Gastroesophageal sphincter (tissue), 3 donors: Measurements from ENCODE around the gene DLGAP5.

Experiments
- EP300 ChIP-seq: sonication (generic); formaldehyde crosslinking; IDR thresholded peaks from one replicate; pipeline ENCODE4 v1.6.1; 2017; ENCODE audit warnings: antibody characterized with exemption, mild to moderate bottlenecking
- POLR2A ChIP-seq, 2 donors: fragments of 450-650 bp; IDR thresholded peaks; one replicate each; pipeline ENCODE4 v1.6.1; 2017; ENCODE audit warnings: antibody characterized with exemption in 2 of 2, mild to moderate bottlenecking in 2 of 2, moderate library complexity in 1 of 2
- POLR2AphosphoS5 ChIP-seq: sonication (generic); formaldehyde crosslinking; IDR thresholded peaks from one replicate; pipeline ENCODE4 v1.6.1; 2017; ENCODE audit warnings: antibody characterized with exemption
- TF ChIP-seq, protein P1 (sequence below), 4 experiments: fragments of 200-600 bp in 2 of 4; fragments of 450-650 bp in 2 of 4; sonication (generic) in 1 of 4; IDR thresholded peaks; one replicate each; pipeline ENCODE4 v1.5.1; 2017 to 2019; ENCODE audit warnings: antibody characterized with exemption in 4 of 4, mild to moderate bottlenecking in 2 of 4, moderate library complexity in 2 of 4

DNA sequence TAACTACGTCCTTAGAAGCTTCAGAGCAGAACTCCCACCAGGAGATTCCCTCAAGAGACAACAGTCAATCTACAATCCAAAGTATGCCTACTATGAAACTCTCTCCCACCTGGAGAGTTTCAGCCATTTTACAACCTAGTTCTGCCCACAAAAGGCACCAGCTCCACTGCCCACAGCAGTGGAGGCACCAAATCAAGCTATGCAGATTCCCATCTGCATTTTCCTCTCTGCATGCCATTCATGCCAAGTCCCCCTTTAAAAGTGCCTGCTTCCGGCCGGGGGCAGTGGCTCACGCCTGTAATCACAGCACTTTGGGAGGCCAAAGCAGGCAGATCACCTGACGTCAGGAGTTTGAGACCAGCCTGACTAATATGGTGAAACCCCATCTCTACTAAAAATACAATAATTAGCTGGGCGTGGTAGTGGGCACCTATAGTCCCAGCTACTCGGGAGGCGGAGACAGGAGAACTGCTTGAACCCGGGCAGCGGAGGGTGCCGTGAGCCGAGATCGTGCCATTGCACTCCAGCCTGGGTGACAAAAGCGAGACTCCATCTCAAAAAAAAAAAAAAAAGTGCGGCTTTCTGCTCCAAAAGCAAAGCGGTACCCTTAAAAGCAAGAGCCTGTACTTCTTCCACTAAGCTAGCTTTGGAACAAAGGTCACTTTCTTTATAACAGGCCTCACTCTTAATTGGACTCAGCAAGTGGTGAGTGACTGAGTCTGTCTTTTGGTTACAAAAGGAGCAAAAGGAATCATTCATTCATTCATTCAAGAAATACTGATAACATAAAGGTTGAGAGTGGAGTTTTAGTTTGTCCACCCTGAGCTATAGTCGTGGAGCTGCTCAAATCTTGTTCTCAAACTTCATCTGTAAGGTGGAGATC lies 10.1 kb upstream of the DLGAP5 start:
- TF ChIP-seq, protein P1, sequence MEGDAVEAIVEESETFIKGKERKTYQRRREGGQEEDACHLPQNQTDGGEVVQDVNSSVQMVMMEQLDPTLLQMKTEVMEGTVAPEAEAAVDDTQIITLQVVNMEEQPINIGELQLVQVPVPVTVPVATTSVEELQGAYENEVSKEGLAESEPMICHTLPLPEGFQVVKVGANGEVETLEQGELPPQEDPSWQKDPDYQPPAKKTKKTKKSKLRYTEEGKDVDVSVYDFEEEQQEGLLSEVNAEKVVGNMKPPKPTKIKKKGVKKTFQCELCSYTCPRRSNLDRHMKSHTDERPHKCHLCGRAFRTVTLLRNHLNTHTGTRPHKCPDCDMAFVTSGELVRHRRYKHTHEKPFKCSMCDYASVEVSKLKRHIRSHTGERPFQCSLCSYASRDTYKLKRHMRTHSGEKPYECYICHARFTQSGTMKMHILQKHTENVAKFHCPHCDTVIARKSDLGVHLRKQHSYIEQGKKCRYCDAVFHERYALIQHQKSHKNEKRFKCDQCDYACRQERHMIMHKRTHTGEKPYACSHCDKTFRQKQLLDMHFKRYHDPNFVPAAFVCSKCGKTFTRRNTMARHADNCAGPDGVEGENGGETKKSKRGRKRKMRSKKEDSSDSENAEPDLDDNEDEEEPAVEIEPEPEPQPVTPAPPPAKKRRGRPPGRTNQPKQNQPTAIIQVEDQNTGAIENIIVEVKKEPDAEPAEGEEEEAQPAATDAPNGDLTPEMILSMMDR (IDR thresholded peaks at IDR 0.05) = no peak
- TF ChIP-seq EP300 (no peak), POLR2A (IDR thresholded peaks at IDR 0.05) (no peak), POLR2AphosphoS5 (no peak)
